Heart left ventricle (tissue), 16 donors: Measurements from ENCODE around the gene GDNF. TPM values are rescaled to one million over a fixed set of nuclear protein-coding genes. Genes with fewer than 3 reads are reported as not detected.
A peak's percentile ranks its signal among the peaks of the same experiment; 100 is the strongest.

ENCODE experiments used
- ATAC-seq, 4 donors: fragments of 200-7000 bp; cut with Tn5 transposase; one replicate each; pipeline ENCODE4 v1.9.1; 2020 to 2022; ENCODE audit warnings: moderate library complexity in 4 of 4, mild to moderate bottlenecking in 3 of 4, moderate number of reproducible peaks in 1 of 4
- DNase-seq, 5 donors: peaks; one replicate each; pipeline ENCODE4 v3.0.0-alpha.2; 2020
- H3K27ac ChIP-seq, 12 donors: fragments of 200-600 bp; sonication (generic) in 4 of 12; one replicate each; pipeline versions ENCODE4 v1.5.0 to v1.8.0; 2016 to 2022; ENCODE audit warnings: mild to moderate bottlenecking in 2 of 12
- H3K27me3 ChIP-seq, 9 donors: fragments of 200-600 bp; sonication (generic) in 2 of 9; one replicate each; pipeline versions ENCODE4 v1.5.1 to v1.8.0; 2016 to 2022; ENCODE audit warnings: mild to moderate bottlenecking in 3 of 9
- H3K36me3 ChIP-seq, 9 donors: fragments of 200-600 bp; sonication (generic) in 2 of 9; one replicate each; pipeline versions ENCODE4 v1.5.0 to v1.8.0; 2018 to 2022; ENCODE audit warnings: mild to moderate bottlenecking in 2 of 9
- H3K4me1 ChIP-seq, 12 donors: fragments of 200-600 bp; sonication (generic) in 4 of 12; one replicate each; pipeline versions ENCODE4 v1.5.0 to v1.8.0; 2016 to 2022; ENCODE audit warnings: mild to moderate bottlenecking in 3 of 12
- H3K4me3 ChIP-seq, 12 donors: fragments of 200-600 bp; sonication (generic) in 4 of 12; one replicate each; pipeline versions ENCODE4 v1.5.0 to v1.8.0; 2017 to 2022; ENCODE audit warnings: mild to moderate bottlenecking in 9 of 12, moderate library complexity in 4 of 12
- H3K9me3 ChIP-seq, 12 donors: fragments of 200-600 bp; sonication (generic) in 4 of 12; one replicate each; pipeline versions ENCODE4 v1.5.0 to v1.8.0; 2016 to 2022; ENCODE audit warnings: mild to moderate bottlenecking in 1 of 12
- POLR2A ChIP-seq, 2 donors: fragments of 450-650 bp; IDR thresholded peaks; one replicate each; pipeline ENCODE4 v1.6.1; 2017; ENCODE audit warnings: antibody characterized with exemption in 2 of 2, mild to moderate bottlenecking in 2 of 2, moderate library complexity in 2 of 2
- WGBS, 4 donors: extraction: QIAGEN DNeasy Blood & Tissue Kit in 2 of 4; methylation state at CpG; one replicate each; pipeline versions ENCODE4 v1.1.5 to v1.1.7; 2013 to 2018; 5-methylcytosine and 5-hydroxymethylcytosine counted together
- intact Hi-C, 10 donors: fragments of 100-400 bp; cut with DNase I; formaldehyde crosslinking; loops; one replicate each; pipeline versions ENCODE4 v1.11.1 to v1.14.2; 2022
- long read RNA-seq, 3 donors: library from polyadenylated mRNA; unstranded; transcript quantifications; one replicate each; pipeline ENCODE4 v2.0.0, GENCODE V29; 2020 to 2021
- polyA plus RNA-seq, 2 donors: library from polyadenylated mRNA; stranded (reverse); fragments of 200-250 nt; gene quantifications; one replicate each; pipeline ENCODE4 v1.2.3, GENCODE V29; 2013
- total RNA-seq, 9 donors: library from RNA; depleted of rRNA in 2 of 9; stranded (reverse); fragments of >200 nt in 2 of 9; fragmentation: NEBNext Ultra II Directional in 3 of 9; extraction: Animal tissue kit (Norgen Biotek cat#: 25700) in 3 of 9; gene quantifications; one replicate each; pipeline versions ENCODE4 v1.1.0 to v1.2.4, GENCODE V29; 2016 to 2023
- TF ChIP-seq, protein P1 (sequence below), 12 donors: fragments of 200-600 bp; sonication (generic) in 4 of 12; IDR thresholded peaks; one replicate each; pipeline versions ENCODE4 v1.5.0 to v1.8.0; 2018 to 2022; ENCODE audit warnings: antibody characterized with exemption in 12 of 12, mild to moderate bottlenecking in 5 of 12
- donor health status: ischemic (EF 13 %, LVEDD 7.1; RV severe dilation, severe dysfunction).
- donor health status: healthy with polysubstance abuse.
- donor health status: DM: no; HTN: yes; CAD: no.
- donor health status: DM: no; HTN: no; CAD: no.
- donor health status: ischemic (EF 25% LVEDD 6.9; RV normal size, moderate dysfunction).
- donor health status: ischemic (EF 25% LVEDD 5.7; RV mildly dilated, moderate dysfunction).
- donor health status: healthy.
- donor health status: DM: yes; HTN: yes; CAD: no.
- donor health status: ischemic (EF 35%, LVEDD 5.7; RV mildly dilated, moderate dysfunction).
- donor health status: nonischemic (EF 11% LVEDD 7.7; RV severe dilation, severe dysfunction).
- donor health status: DM: yes; HTN: yes; CAD: no.
- donor health status: PGD.
- donor health status: ischemic (EF 29% LVEDD 5.4; RV normal size, mild dysfunction).
- donor health status: nonischemic (EF 23%, LVEDD 6.1; RV moderate dilation, normal function).

GDNF gene, protein sequence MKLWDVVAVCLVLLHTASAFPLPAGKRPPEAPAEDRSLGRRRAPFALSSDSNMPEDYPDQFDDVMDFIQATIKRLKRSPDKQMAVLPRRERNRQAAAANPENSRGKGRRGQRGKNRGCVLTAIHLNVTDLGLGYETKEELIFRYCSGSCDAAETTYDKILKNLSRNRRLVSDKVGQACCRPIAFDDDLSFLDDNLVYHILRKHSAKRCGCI
- total RNA-seq, result under 1 TPM in 6 of 9 donors, not detected in 3; 0.07 to 0.36 (median 0.10) TPM
- under 1 TPM in 1 of 2 donors, not detected in 1; 0.03 TPM for polyA plus RNA-seq
- long read RNA-seq, donor 1, result 0 reads
- long read RNA-seq, donor 2, result 0 reads
- long read RNA-seq, donor 3, result 0 reads

DNA sequence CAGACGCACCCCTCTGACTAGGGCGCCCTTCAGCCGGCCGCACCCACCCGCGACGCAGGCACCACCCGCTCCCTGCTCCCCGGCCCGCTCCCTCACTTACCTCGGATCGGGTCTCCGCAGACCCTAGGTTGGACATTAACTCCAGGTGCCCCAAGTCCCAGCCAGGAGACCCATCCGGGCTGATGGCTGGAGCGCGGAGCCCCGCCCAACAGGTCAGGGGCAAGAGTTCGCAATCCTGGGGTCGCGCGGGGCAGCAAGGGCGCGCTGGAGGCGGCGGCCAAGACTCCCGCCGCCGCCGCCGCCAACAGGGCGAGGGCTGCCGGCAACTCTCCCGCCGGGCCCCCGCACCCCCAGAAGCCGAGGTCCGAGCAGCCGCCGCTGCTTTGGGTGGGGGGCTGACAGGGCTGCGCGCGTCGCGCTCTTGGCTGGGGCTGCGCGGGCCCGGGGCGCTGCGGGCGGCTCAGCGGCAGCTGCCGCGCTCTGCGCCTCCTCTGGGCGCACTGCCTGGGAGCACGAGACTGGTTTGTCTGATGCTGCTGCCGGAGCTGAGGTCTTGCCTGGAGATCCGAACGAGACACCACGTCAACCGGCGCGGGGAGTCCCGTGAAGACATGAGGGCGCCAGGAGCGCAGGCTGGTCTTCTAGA, at the start of gene GDNF:
Gene GDNF, minus strand, starts transcription at position 635 of the 646 bp plus-strand sequence. CDS start 5,245 bp downstream, outside the sequence.
- TF ChIP-seq, protein P1, sequence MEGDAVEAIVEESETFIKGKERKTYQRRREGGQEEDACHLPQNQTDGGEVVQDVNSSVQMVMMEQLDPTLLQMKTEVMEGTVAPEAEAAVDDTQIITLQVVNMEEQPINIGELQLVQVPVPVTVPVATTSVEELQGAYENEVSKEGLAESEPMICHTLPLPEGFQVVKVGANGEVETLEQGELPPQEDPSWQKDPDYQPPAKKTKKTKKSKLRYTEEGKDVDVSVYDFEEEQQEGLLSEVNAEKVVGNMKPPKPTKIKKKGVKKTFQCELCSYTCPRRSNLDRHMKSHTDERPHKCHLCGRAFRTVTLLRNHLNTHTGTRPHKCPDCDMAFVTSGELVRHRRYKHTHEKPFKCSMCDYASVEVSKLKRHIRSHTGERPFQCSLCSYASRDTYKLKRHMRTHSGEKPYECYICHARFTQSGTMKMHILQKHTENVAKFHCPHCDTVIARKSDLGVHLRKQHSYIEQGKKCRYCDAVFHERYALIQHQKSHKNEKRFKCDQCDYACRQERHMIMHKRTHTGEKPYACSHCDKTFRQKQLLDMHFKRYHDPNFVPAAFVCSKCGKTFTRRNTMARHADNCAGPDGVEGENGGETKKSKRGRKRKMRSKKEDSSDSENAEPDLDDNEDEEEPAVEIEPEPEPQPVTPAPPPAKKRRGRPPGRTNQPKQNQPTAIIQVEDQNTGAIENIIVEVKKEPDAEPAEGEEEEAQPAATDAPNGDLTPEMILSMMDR (IDR thresholded peaks at IDR 0.05), result no peak
- no peak for TF ChIP-seq POLR2A (IDR thresholded peaks at IDR 0.05)
- ATAC-seq (peak in 3 of 4 donors; percentile 38 to 72 (median 67)), DNase-seq (peak; percentile 25 to 76 (median 47))
- Histone ChIP-seq H3K9me3 (no peaks in the 10 kb centered on the region), H3K27me3 (peaks cover 20 to 97% (median 66%) of the 10 kb centered on the region in 9 donors), H3K4me1 (peaks cover 0 to 50% (median 26%) of the 10 kb centered on the region in 12 donors), H3K36me3 (no peaks in the 10 kb centered on the region), H3K4me3 (peak within 1 kb of the TSS; percentile 34 to 61 (median 48)), H3K27ac (peak within 1 kb of the TSS in 7 of 12 donors; percentile 18 to 93 (median 33))
- intact Hi-C loops, result loop anchor here in 3 of 10 donors (2.0 to 10.0 kb wide), 3 partner anchors 175 to 427 kb away; no protein-coding TSS in a partner anchor
- 1 to 3% (median 2%) methylated on average over 13 to 66 of the region's 66 CpGs for WGBS, 4 donors

DNA sequence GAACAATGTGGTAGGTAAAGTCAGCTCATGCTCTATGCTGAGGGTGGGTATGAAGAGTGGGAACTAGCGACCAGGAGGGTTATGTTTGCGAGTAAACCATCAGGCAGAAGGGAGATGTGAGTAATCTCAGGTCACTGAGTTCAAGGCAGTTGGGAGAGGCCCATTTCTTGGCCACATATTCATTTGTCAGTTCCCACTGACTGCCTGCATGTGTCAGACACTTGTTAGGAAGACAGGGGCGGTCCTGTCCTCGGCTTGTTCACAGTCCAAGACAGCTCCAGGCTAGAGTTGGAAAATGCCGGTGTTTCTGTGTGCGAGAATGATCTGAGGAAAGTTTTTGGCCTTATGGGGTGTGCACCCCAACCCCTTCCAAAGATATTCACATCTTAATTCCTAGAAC, 48.6 kb upstream of the GDNF start:
- ATAC-seq (no peak), DNase-seq (no peak)
- H3K4me3 ChIP-seq, result no peak overlapping the region
- H3K27ac ChIP-seq, result no peak overlapping the region
- no peaks in the 10 kb centered on the region for H3K27me3 ChIP-seq
- H3K9me3 ChIP-seq, result no peaks in the 10 kb centered on the region
- intact Hi-C loops, result no loop called here
- H3K4me1 ChIP-seq, result peaks cover 0 to 3% (median 0%) of the 10 kb centered on the region in 12 donors
- WGBS, 4 donors, result 74 to 82% (median 80%) methylated on average over 6 of the region's 6 CpGs
- no peak for TF ChIP-seq POLR2A (IDR thresholded peaks at IDR 0.05)
- no peaks in the 10 kb centered on the region for H3K36me3 ChIP-seq

DNA sequence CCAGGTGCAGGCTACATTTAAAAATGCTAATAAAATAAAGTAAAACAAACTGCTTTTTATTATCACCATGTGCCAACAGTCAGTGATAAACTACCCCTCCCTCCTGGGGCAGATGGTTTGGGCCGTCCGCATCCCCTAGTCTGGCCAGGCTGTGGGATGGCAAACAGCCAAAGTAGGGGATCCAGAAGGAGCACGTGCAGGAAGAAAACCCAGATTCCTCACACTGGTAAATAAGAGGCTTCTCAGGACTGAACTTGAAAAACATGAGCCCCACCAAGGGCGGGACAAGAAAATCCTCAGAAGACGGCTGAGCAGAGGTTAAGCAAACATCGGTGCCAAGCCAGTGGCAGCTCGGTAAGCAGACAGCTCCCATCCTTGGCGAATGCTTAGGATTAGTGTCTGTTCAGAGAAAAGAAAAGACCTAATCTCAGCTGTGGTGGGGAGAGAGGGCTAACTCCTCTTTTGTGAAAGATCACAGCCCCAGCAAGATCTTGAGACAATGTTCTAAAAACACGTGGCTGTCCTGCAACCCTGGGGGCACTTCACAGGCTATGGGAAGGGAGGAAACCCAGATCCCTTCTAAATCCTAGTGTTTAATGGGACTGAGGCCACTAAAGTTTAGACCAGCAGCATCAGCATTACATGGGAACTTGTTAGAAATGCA, 46.5 kb upstream of the GDNF start:
- H3K36me3 ChIP-seq, result no peaks in the 10 kb centered on the region
- ATAC-seq, result no peak
- intact Hi-C loops, result no loop called here
- no peaks in the 10 kb centered on the region for H3K27me3 ChIP-seq
- no peaks in the 10 kb centered on the region for H3K9me3 ChIP-seq
- 49 to 64% (median 56%) methylated on average over 9 of the region's 9 CpGs for WGBS, 4 donors
- H3K27ac ChIP-seq, result no peak overlapping the region
- no peaks in the 10 kb centered on the region for H3K4me1 ChIP-seq
- TF ChIP-seq, protein P1 (IDR thresholded peaks at IDR 0.05), result no peak
- no peak for TF ChIP-seq POLR2A (IDR thresholded peaks at IDR 0.05)
- H3K4me3 ChIP-seq, result no peak overlapping the region
- DNase-seq, result no peak

DNA sequence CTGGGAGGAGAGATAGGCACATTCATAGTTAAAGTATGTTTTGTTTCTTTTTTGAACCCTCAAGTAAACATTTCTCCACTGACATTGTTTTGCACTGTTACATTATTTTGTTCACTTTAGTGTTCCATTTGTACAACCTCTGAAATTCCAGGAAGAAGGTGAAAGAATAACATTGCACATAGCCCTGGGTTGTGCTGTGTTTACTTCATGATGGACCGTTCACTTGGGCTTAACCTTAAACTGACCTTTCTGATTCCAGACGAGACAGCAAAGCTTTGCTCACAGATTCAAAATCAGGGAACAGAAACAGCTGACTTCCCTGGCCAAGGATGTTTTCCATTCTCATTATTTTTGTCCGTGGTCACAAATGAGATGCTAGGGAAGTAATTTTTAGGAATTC, 42.8 kb upstream of the GDNF start:
- intact Hi-C loops, result no loop called here
- DNase-seq, result no peak
- TF ChIP-seq POLR2A (IDR thresholded peaks at IDR 0.05), result no peak
- TF ChIP-seq, protein P1 (IDR thresholded peaks at IDR 0.05), result no peak
- no peak overlapping the region for H3K27ac ChIP-seq
- H3K9me3 ChIP-seq, result no peaks in the 10 kb centered on the region
- no peak for ATAC-seq
- no peak overlapping the region for H3K4me3 ChIP-seq
- no peaks in the 10 kb centered on the region for H3K4me1 ChIP-seq
- no peaks in the 10 kb centered on the region for H3K36me3 ChIP-seq
- WGBS, 4 donors, result 20 to 32% (median 26%) methylated on average over 3 of the region's 3 CpGs
- H3K27me3 ChIP-seq, result no peaks in the 10 kb centered on the region
